IMR-90 (cell line): ENCODE results near the gene EXOC3L4. TPM values are rescaled to one million over a fixed set of nuclear protein-coding genes. Genes with fewer than 3 reads are reported as not detected.

ENCODE experiments used
- ATAC-seq: fragments of 200-7000 bp; cut with Tn5 transposase; 2 replicates; pipeline ENCODE4 v1.9.1; 2020; ENCODE audit warnings: low read depth, mild to moderate bottlenecking, moderate library complexity
- BruUV-seq: library from RNA; stranded (reverse); fragments of 400-500 nt; replicated peaks from 2 replicates; lab custom pipeline; 2021; lab: Mats Ljungman, UMichigan
- CTCF ChIA-PET: fragments of 300-600 bp; formaldehyde crosslinking; extraction: SDS; loops from one replicate; lab custom pipeline; 2021; ENCODE audit warnings: antibody characterized with exemption; lab: Yijun Ruan, JAX
- POLR2A ChIA-PET: fragments of 300-600 bp; sonication (Branson Sonifier 250); formaldehyde crosslinking; loops from one replicate; lab custom pipeline; 2022; ENCODE audit warnings: antibody characterized with exemption; ENCODE audit not compliant: unreplicated experiment; lab: Charles Lee
- DNase-seq: peaks from one replicate; pipeline ENCODE4 v3.0.0; 2013
- H2AFZ ChIP-seq: replicated peaks from 2 replicates; pipeline ENCODE3; 2013; ENCODE audit warnings: low read length, mild to moderate bottlenecking; ENCODE audit not compliant: poor library complexity
- H2AK5ac ChIP-seq: 2 replicates; pipeline ENCODE4 v1.6.1; 2013; ENCODE audit warnings: low read depth, low read length, inconsistent platforms
- H2AK9ac ChIP-seq: replicated peaks from 2 replicates; pipeline ENCODE3; 2013; ENCODE audit warnings: mild to moderate bottlenecking, low read depth, low read length, moderate library complexity; ENCODE audit not compliant: poor library complexity
- H2BK120ac ChIP-seq: 2 replicates; pipeline ENCODE4 v1.6.1; 2013; ENCODE audit warnings: low read depth, low read length, inconsistent platforms
- H2BK15ac ChIP-seq: 3 replicates; pipeline ENCODE4 v1.6.1; 2013; ENCODE audit warnings: low read depth, low read length, inconsistent platforms
- H2BK20ac ChIP-seq: 2 replicates; pipeline ENCODE4 v1.6.1; 2013; ENCODE audit warnings: low read depth, mild to moderate bottlenecking, inconsistent platforms, low read length, moderate library complexity
- H2BK5ac ChIP-seq: 2 replicates; pipeline ENCODE4 v1.6.1; 2013; ENCODE audit warnings: mild to moderate bottlenecking, low read depth, low read length, inconsistent platforms; ENCODE audit not compliant: poor library complexity, severe bottlenecking
- H3K14ac ChIP-seq: replicated peaks from 2 replicates; pipeline ENCODE4 v1.6.1; 2013; ENCODE audit warnings: low read depth, low read length, inconsistent platforms
- H3K18ac ChIP-seq: 2 replicates; pipeline ENCODE4 v1.6.1; 2013; ENCODE audit warnings: low read depth, low read length, control low read depth
- H3K23ac ChIP-seq: 2 replicates; pipeline ENCODE4 v1.6.1; 2013; ENCODE audit warnings: low read depth, low read length, inconsistent platforms
- H3K27ac ChIP-seq: 2 replicates; pipeline ENCODE4 v1.5.1; 2013; ENCODE audit warnings: mild to moderate bottlenecking, control low read depth, low read length; ENCODE audit not compliant: insufficient read depth
- H3K27me3 ChIP-seq: 2 replicates; pipeline ENCODE4 v1.6.1; 2013; ENCODE audit warnings: low read length; ENCODE audit not compliant: control insufficient read depth, insufficient read depth
- H3K36me3 ChIP-seq: 2 replicates; pipeline ENCODE4 v1.6.1; 2013; ENCODE audit warnings: low read length, mixed read lengths; ENCODE audit not compliant: control insufficient read depth, insufficient read depth
- H3K4ac ChIP-seq: 2 replicates; pipeline ENCODE4 v1.6.1; 2013; ENCODE audit warnings: low read depth, low read length, inconsistent platforms
- H3K4me1 ChIP-seq: 2 replicates; pipeline ENCODE4 v1.6.1; 2013; ENCODE audit warnings: low read length, mixed read lengths; ENCODE audit not compliant: control insufficient read depth, insufficient read depth
- H3K4me2 ChIP-seq: 2 replicates; pipeline ENCODE4 v1.6.1; 2013; ENCODE audit warnings: low read depth, mild to moderate bottlenecking, control low read depth, low read length, moderate library complexity
- H3K4me3 ChIP-seq: 2 replicates; pipeline ENCODE4 v1.5.1; 2013; ENCODE audit warnings: low read depth, mild to moderate bottlenecking, control low read depth, low read length, moderate library complexity; ENCODE audit not compliant: insufficient read depth
- H3K56ac ChIP-seq: 2 replicates; pipeline ENCODE4 v1.6.1; 2013; ENCODE audit warnings: low read length, inconsistent platforms; ENCODE audit not compliant: insufficient read depth; ENCODE audit errors: extremely low read depth
- H3K79me1 ChIP-seq, 2 experiments: 2 replicates each; pipeline ENCODE4 v1.6.1; 2013; ENCODE audit warnings: low read length in 2 of 2, inconsistent platforms in 1 of 2, low read depth in 1 of 2
- H3K9ac ChIP-seq: 2 replicates; pipeline ENCODE4 v1.6.1; 2013; ENCODE audit warnings: low read depth, low read length, control low read depth
- H3K9me1 ChIP-seq: 2 replicates; pipeline ENCODE4 v1.6.1; 2013; ENCODE audit warnings: low read length, inconsistent platforms; ENCODE audit not compliant: insufficient read depth
- H3K9me3 ChIP-seq: 2 replicates; pipeline ENCODE4 v1.6.1; 2013; ENCODE audit warnings: low read length; ENCODE audit not compliant: control insufficient read depth, insufficient read depth
- H4K20me1 ChIP-seq: 2 replicates; pipeline ENCODE4 v1.6.1; 2013; ENCODE audit warnings: low read length, inconsistent platforms; ENCODE audit not compliant: insufficient read depth
- H4K5ac ChIP-seq: 2 replicates; pipeline ENCODE4 v1.6.1; 2013; ENCODE audit warnings: mild to moderate bottlenecking, low read depth, low read length, control low read depth
- H4K8ac ChIP-seq, 2 experiments: 2 replicates each; pipeline ENCODE4 v1.6.1; 2013; ENCODE audit warnings: low read depth in 2 of 2, low read length in 2 of 2, control low read depth in 1 of 2, inconsistent platforms in 1 of 2
- H4K91ac ChIP-seq: 2 replicates; pipeline ENCODE4 v1.6.1; 2013; ENCODE audit warnings: low read depth, low read length, inconsistent platforms; ENCODE audit not compliant: insufficient read depth
- CEBPB ChIP-seq: IDR thresholded peaks from 2 replicates; pipeline ENCODE4 v1.6.1; 2012; ENCODE audit warnings: low read depth, low read length, improper control_type of control experiment
- FOS ChIP-seq: fragments of 150-350 bp; IDR thresholded peaks from 2 replicates; pipeline ENCODE4 v1.6.1; 2016; ENCODE audit warnings: low read depth, low read length
- MAZ ChIP-seq: IDR thresholded peaks from 2 replicates; pipeline ENCODE4 v1.6.1; 2012; ENCODE audit warnings: low read depth, mild to moderate bottlenecking, low read length, improper control_type of control experiment, moderate library complexity, borderline replicate concordance
- MXI1 ChIP-seq: IDR thresholded peaks from 2 replicates; pipeline ENCODE4 v1.6.1; 2012; ENCODE audit warnings: low read depth, mild to moderate bottlenecking, low read length, moderate library complexity, borderline replicate concordance
- POLR2A ChIP-seq: IDR thresholded peaks from 2 replicates; pipeline ENCODE4 v1.6.1; 2012; ENCODE audit warnings: mild to moderate bottlenecking, low read depth, low read length
- RCOR1 ChIP-seq: IDR thresholded peaks from 2 replicates; pipeline ENCODE4 v1.6.1; 2012; ENCODE audit warnings: mild to moderate bottlenecking, low read length, improper control_type of control experiment; ENCODE audit not compliant: insufficient replicate concordance
- SMC3 ChIP-seq: fragments of 150-350 bp; IDR thresholded peaks from 2 replicates; pipeline ENCODE4 v1.6.1; 2016; ENCODE audit warnings: low read depth, mild to moderate bottlenecking, antibody characterized with exemption, low read length, moderate library complexity
- WGBS, 2 experiments: methylation state at CpG; one replicate each; pipeline versions ENCODE4 v1.1.5 to v1.1.7; 2013; ENCODE audit warnings: missing lambda C conversion rate in 2 of 2; ENCODE audit not compliant: insufficient read length in 1 of 2; ENCODE audit errors: extremely low coverage in 2 of 2; 5-methylcytosine and 5-hydroxymethylcytosine counted together
- dilution Hi-C: fragments of 300-500 bp; cut with HindIII; formaldehyde crosslinking; loops from one replicate; pipeline ENCODE4 v1.14.3; 2018; ENCODE audit warnings: low sequenced_read_pairs; ENCODE audit not compliant: unreplicated experiment
- in situ Hi-C: fragments of 300-500 bp; cut with MboI; formaldehyde crosslinking; loops from 3 replicates; pipeline ENCODE4 v1.14.3; 2019; ENCODE audit warnings: low sequenced_read_pairs, inconsistent platforms, mixed read lengths
- intact Hi-C: fragments of 100-400 bp; cut with micrococcal nuclease; formaldehyde crosslinking; loops from 2 replicates; pipeline ENCODE4 v1.10.0; 2022
- polyA plus RNA-seq, 3 experiments: library from polyadenylated mRNA; depleted of rRNA; stranded (reverse); fragments of >200 nt; gene quantifications; 2 replicates each; pipeline ENCODE4 v1.2.3, GENCODE V29; 2012; ENCODE audit warnings: low replicate concordance in 1 of 3
- total RNA-seq: library from RNA; depleted of rRNA; stranded (reverse); fragments of >200 nt; gene quantifications from 2 replicates; pipeline ENCODE4 v1.2.3, GENCODE V29; 2012

The EXOC3L4 gene
- total and polyA plus RNA-seq, 2 of the 4 experiments (the other 2 are of a cell fraction) = not detected

DNA sequence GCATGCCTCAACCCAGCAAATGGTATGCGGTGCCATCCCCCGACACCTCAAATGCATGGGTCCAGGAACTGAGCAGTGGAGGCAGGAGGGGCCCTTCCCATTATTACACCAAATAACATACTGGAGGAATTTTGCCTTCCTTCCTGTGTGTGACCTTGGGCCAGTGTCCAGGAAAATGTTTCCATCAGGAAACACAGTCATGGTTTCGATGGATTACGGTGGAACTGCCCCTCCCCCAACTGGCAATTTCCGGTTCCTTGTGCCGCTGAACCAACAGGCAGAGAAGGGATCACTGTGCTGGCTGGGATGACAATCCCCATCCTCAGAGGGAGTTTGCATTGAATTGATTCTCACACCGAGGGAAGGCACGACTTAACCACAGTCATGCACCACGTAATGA is 28.1 kb upstream of the EXOC3L4 start:
- in situ Hi-C loops = no loop called here
- Histone ChIP-seq H3K23ac (no peak overlapping the region), H3K14ac (no peak overlapping the region), H3K36me3 (no peaks in the 10 kb centered on the region), H4K20me1 (no peaks in the 10 kb centered on the region; the same call in 1 of the 2 replicates), H4K8ac (no peak overlapping the region), H3K9me3 (no peaks in the 10 kb centered on the region), H2AK9ac (no peak overlapping the region), H3K9me1 (no peaks in the 10 kb centered on the region), H3K27ac (no peak overlapping the region), H3K79me1 (no peaks in the 10 kb centered on the region), H3K4ac (no peak overlapping the region), H3K27me3 (no peaks in the 10 kb centered on the region), H2AFZ (no peak overlapping the region), H2AK5ac (no peak overlapping the region), H3K4me3 (no peak overlapping the region), H2BK5ac (no peak overlapping the region), H3K4me1 (peaks cover 2% of the 10 kb centered on the region; the same call in 1 of the 2 replicates), H3K9ac (no peak overlapping the region), H2BK15ac (no peak overlapping the region), H3K18ac (no peak overlapping the region), H2BK20ac (no peak overlapping the region), H4K5ac (no peak overlapping the region), H2BK120ac (no peak overlapping the region), H3K56ac (no peak overlapping the region), H3K4me2 (no peak overlapping the region), H4K91ac (no peak overlapping the region)
- intact Hi-C loops = no loop called here
- ChIA-PET POLR2A (no interaction called here), CTCF (interaction anchor here (0.6 kb wide), 1 partner anchor 69 kb away, joined by 3 read pairs; no protein-coding TSS in a partner anchor)
- ATAC-seq (no peak), DNase-seq (no peak)
- dilution Hi-C loops = no loop called here
- WGBS, 2 experiments = no CpG with 5 or more reads among the region's 9 CpGs
- no peak for TF ChIP-seq MXI1
- no peak for TF ChIP-seq POLR2A
- no peak for TF ChIP-seq CEBPB
- TF ChIP-seq SMC3 = no peak
- no peak for TF ChIP-seq FOS
- TF ChIP-seq RCOR1 = no peak
- no peak for TF ChIP-seq MAZ
- no TSS peak for BruUV-seq
